K562 (cell line): ENCODE measurements around the gene WASF2. TPM values are rescaled to one million over a fixed set of nuclear protein-coding genes. Genes with fewer than 3 reads are reported as not detected.

ENCODE experiments used
- ASH1L ChIP-seq: fragments of 450-650 bp; IDR thresholded peaks from 2 replicates; pipeline ENCODE4 v1.6.1; 2018; ENCODE audit warnings: borderline replicate concordance, mild to moderate bottlenecking, low read depth; ENCODE audit not compliant: partially characterized antibody
- CHAMP1 ChIP-seq: fragments of 450-650 bp; IDR thresholded peaks from 2 replicates; pipeline ENCODE4 v1.6.1; 2016; ENCODE audit warnings: mild to moderate bottlenecking
- CHD2 ChIP-seq: IDR thresholded peaks from 2 replicates; pipeline ENCODE4 v1.6.1; 2011; ENCODE audit warnings: low read depth, low read length
- CREBBP ChIP-seq: IDR thresholded peaks from one replicate; pipeline ENCODE4 v1.6.1; 2012; ENCODE audit warnings: low read depth, mild to moderate bottlenecking, control low read depth, inconsistent platforms, low read length
- HNRNPUL1 ChIP-seq: fragments of 200-400 bp; formaldehyde crosslinking; IDR thresholded peaks from 2 replicates; pipeline ENCODE4 v1.6.1; 2017; ENCODE audit warnings: low read length
- KAT7 ChIP-seq: sonication (generic); formaldehyde crosslinking; IDR thresholded peaks from 2 replicates; pipeline ENCODE4 v1.8.0; 2022; ENCODE audit warnings: missing genetic modification reagents, mild to moderate bottlenecking, borderline replicate concordance
- KAT8 ChIP-seq: fragments of 450-650 bp; IDR thresholded peaks from 2 replicates; pipeline ENCODE4 v1.6.1; 2016; ENCODE audit warnings: low read depth, mild to moderate bottlenecking
- KLF6 ChIP-seq: fragments of 250-450 bp; sonication (Bioruptor Pico); IDR thresholded peaks from 2 replicates; pipeline ENCODE4 v1.4.0; 2020; ENCODE audit warnings: mild to moderate bottlenecking, moderate library complexity, borderline replicate concordance
- NFRKB ChIP-seq: fragments of 450-650 bp; IDR thresholded peaks from 2 replicates; pipeline ENCODE4 v1.6.1; 2016; ENCODE audit warnings: low read depth
- NR2C2 ChIP-seq, 2 experiments: fragments of 200-800 bp in 1 of 2; sonication (Bioruptor generic) in 1 of 2; sonication (generic) in 1 of 2; formaldehyde crosslinking in 1 of 2; IDR thresholded peaks; 2 replicates each; pipeline versions ENCODE4 v1.6.1 to v1.8.0; 2016 to 2022; ENCODE audit warnings: mild to moderate bottlenecking in 1 of 2, missing compliant biosample characterization in 1 of 2, missing genetic modification characterization in 1 of 2, missing genetic modification reagents in 1 of 2
- PHB2 ChIP-seq: fragments of 450-650 bp; IDR thresholded peaks from 2 replicates; pipeline ENCODE4 v1.6.1; 2017; ENCODE audit warnings: low read depth
- POLR2B ChIP-seq: fragments of 450-650 bp; IDR thresholded peaks from 2 replicates; pipeline ENCODE4 v1.6.1; 2018; ENCODE audit warnings: low read depth; ENCODE audit not compliant: partially characterized antibody
- SAFB2 ChIP-seq: fragments of 200-400 bp; formaldehyde crosslinking; IDR thresholded peaks from 2 replicates; pipeline ENCODE4 v1.6.1; 2018; ENCODE audit warnings: borderline replicate concordance, low read length, low read depth, moderate library complexity; ENCODE audit not compliant: severe bottlenecking
- SRSF3 ChIP-seq: fragments of 200-400 bp; formaldehyde crosslinking; IDR thresholded peaks from 2 replicates; pipeline ENCODE4 v1.6.1; 2016; ENCODE audit warnings: mild to moderate bottlenecking, low read length, moderate library complexity; ENCODE audit not compliant: insufficient read depth
- TEAD4 ChIP-seq, 2 experiments: sonication (generic) in 1 of 2; formaldehyde crosslinking in 1 of 2; IDR thresholded peaks; 2 replicates each; pipeline versions ENCODE4 v1.6.1 to v1.8.0; 2012 to 2022; ENCODE audit warnings: borderline replicate concordance in 1 of 2, inconsistent platforms in 1 of 2, low read length in 1 of 2, mild to moderate bottlenecking in 1 of 2, missing genetic modification reagents in 1 of 2
- U2AF1 ChIP-seq: fragments of 200-400 bp; formaldehyde crosslinking; optimal IDR thresholded peaks from 2 replicates; pipeline ENCODE3; 2017; ENCODE audit warnings: mild to moderate bottlenecking, low read depth, low read length, moderate library complexity
- ZNF695 ChIP-seq: fragments of 450-650 bp; formaldehyde crosslinking; IDR thresholded peaks from 2 replicates; pipeline ENCODE4 v1.4.0; 2020; ENCODE audit warnings: mild to moderate bottlenecking, moderate library complexity
- ZNF766 ChIP-seq: fragments of 200-800 bp; sonication (Bioruptor generic); conservative IDR thresholded peaks from 2 replicates; pipeline ENCODE4 v1.6.1; 2016; ENCODE audit warnings: missing genetic modification characterization, missing compliant biosample characterization
- polyA plus RNA-seq, 8 experiments: library from polyadenylated mRNA; depleted of rRNA in 4 of 8; stranded (reverse) in 5 of 8; unstranded in 3 of 8; fragments of >200 nt; fragmentation: Nextera tagmentation in 2 of 8; fragmentation: Illumina TruSeq in 1 of 8; extraction: Ambion mirVana in 2 of 8; extraction: Trizol in 1 of 8; gene quantifications; 2 replicates each; pipeline versions ENCODE4 v1.2.1 to v1.2.3, GENCODE V29; 2011 to 2014; ENCODE audit warnings: inconsistent platforms in 1 of 8, missing spikeins in 1 of 8
- total RNA-seq, 7 experiments: library from RNA; depleted of rRNA in 6 of 7; stranded (reverse); fragments of >200 nt in 6 of 7; fragmentation: Illumina TruSeq in 2 of 7; extraction: Trizol in 2 of 7; gene quantifications; 2 replicates each; pipeline versions ENCODE4 v1.2.1 to v1.2.3, GENCODE V29; 2011 to 2021; ENCODE audit warnings: low replicate concordance in 1 of 7
- TF ChIP-seq, protein P1 (sequence below): sonication (generic); formaldehyde crosslinking; IDR thresholded peaks from 2 replicates; pipeline ENCODE4 v1.8.0; 2022; ENCODE audit warnings: missing genetic modification reagents, mild to moderate bottlenecking, moderate library complexity, borderline replicate concordance
- TF ChIP-seq, protein P2 (sequence below): fragments of 450-650 bp; IDR thresholded peaks from 2 replicates; pipeline ENCODE4 v1.6.1; 2016; ENCODE audit warnings: missing biosample characterization, missing genetic modification characterization

Gene WASF2
- total and polyA plus RNA-seq, 9 of the 15 experiments (the other 6 are each of a cell fraction or from before 2014, with no cell fraction given), result 8.2 to 163 (median 31.2) TPM

GRCh38 chr1:27418326-27419185 lies 71.4 kb downstream of the WASF2 start (continued):
- TF ChIP-seq ZNF766, result 0 out of 2 replicates have a peak, but pooled peaks have one; percentile 14
- no peak for TF ChIP-seq TEAD4 (IDR thresholded peaks at IDR 0.05; ENCODE audit: low read length)
- TF ChIP-seq TEAD4 (CRISPR knock-in tag; IDR thresholded peaks at IDR 0.05; ENCODE audit: borderline replicate concordance), result no peak
- TF ChIP-seq, protein P1, sequence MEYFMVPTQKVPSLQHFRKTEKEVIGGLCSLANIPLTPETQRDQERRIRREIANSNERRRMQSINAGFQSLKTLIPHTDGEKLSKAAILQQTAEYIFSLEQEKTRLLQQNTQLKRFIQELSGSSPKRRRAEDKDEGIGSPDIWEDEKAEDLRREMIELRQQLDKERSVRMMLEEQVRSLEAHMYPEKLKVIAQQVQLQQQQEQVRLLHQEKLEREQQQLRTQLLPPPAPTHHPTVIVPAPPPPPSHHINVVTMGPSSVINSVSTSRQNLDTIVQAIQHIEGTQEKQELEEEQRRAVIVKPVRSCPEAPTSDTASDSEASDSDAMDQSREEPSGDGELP, result 0 out of 2 replicates have a peak, but pooled peaks have one; percentile 27
- TF ChIP-seq, protein P2, sequence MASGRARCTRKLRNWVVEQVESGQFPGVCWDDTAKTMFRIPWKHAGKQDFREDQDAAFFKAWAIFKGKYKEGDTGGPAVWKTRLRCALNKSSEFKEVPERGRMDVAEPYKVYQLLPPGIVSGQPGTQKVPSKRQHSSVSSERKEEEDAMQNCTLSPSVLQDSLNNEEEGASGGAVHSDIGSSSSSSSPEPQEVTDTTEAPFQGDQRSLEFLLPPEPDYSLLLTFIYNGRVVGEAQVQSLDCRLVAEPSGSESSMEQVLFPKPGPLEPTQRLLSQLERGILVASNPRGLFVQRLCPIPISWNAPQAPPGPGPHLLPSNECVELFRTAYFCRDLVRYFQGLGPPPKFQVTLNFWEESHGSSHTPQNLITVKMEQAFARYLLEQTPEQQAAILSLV, result no peak
- no peak for TF ChIP-seq KAT7
- TF ChIP-seq KAT8, result peak; percentile 78
- no peak for TF ChIP-seq ASH1L
- TF ChIP-seq NFRKB, result no peak
- no peak for TF ChIP-seq CHAMP1
- no peak for TF ChIP-seq KLF6 (CRISPR knock-in tag)
- no peak for TF ChIP-seq NR2C2 (CRISPR knock-in tag; IDR thresholded peaks at IDR 0.05)
- no peak for TF ChIP-seq NR2C2 (tag; IDR thresholded peaks at IDR 0.05)
- no peak for TF ChIP-seq HNRNPUL1
- no peak for TF ChIP-seq ZNF695
- TF ChIP-seq POLR2B, result no peak
- no peak for TF ChIP-seq SAFB2
- TF ChIP-seq PHB2, result no peak
- no peak for TF ChIP-seq U2AF1
- no peak for TF ChIP-seq SRSF3
- TF ChIP-seq CREBBP, result no peak
- no peak for TF ChIP-seq CHD2
